ENCODE results near the gene PON1.

- TF ChIP-seq CTCF (IDR thresholded peaks at IDR 0.05; ENCODE audit: poor library complexity, severe bottlenecking) = no peak
- no peak for TF ChIP-seq RAD21 (conservative IDR thresholded peaks at IDR 0.05)
Measured at GRCh38 chr7:95279417-95279816, 44.9 kb downstream of the PON1 start.

Measured in neural cell (in vitro differentiated cells).